Forelimb muscle (tissue), 1 donor: ENCODE data around the gene ZNF688. TPM values are rescaled to one million over a fixed set of nuclear protein-coding genes. Genes with fewer than 3 reads are reported as not detected.
"Not testable (repeated sequence)": the region's sequence is repeated elsewhere in the genome, so short reads cannot be mapped to it uniquely, and the experiment has no call there.

Experiments
- DNase-seq: peaks from one replicate; pipeline ENCODE4 v3.0.0-alpha.2; 2013; ENCODE audit warnings: low read depth
- polyA plus RNA-seq: library from polyadenylated mRNA; unstranded; fragments of 120-200 nt; gene quantifications from one replicate; pipeline ENCODE4 v1.2.1, GENCODE V29; 2013; ENCODE audit not compliant: insufficient read length

The ZNF688 gene
- polyA plus RNA-seq, 1 donor: 9.7 TPM

- DNase-seq: no peak
These were observed 37.7 kb downstream of the ZNF688 start for GRCh38 chr16:30533748-30534367.

- no peak for DNase-seq
These were observed 38.4 kb downstream of the ZNF688 start for GRCh38 chr16:30533146-30533522.

- no peak for DNase-seq
These were observed 39.0 kb downstream of the ZNF688 start for GRCh38 chr16:30532285-30533145.

GRCh38 chr16:30530163-30531037, 41.1 kb downstream of the ZNF688 start:
- DNase-seq: no peak

DNA sequence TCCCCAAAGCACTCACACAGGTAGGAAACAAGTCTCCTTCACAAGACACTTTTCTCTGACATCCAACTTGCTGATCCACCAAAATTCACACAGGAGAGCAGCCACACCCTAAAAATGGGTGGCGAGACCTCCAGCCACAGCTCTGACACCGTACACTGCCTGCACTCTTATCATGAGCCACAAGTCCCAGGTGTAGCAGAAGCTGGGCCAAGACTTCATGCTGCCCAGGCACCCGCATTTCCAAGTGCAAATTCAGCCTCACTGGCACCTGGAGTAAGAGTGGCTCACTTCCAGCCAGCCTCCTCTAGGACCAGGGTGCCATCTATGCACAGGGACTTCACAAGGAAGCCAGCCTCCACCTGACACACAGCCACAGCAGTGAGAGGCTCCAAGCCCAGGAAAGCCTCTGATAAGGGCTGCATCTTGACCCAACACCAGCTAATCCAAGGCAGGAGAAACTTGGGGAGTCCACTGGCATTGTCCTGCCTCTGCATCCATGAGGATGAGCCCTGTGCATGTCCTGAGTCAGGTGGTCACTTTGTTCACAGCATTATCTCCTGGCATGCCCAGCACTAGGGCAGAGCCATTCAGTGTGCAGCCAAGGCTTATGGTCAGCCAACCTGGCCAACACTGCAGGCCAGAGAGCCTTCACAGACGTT, 42.6 kb downstream of the ZNF688 start:
- DNase-seq: no peak

DNA sequence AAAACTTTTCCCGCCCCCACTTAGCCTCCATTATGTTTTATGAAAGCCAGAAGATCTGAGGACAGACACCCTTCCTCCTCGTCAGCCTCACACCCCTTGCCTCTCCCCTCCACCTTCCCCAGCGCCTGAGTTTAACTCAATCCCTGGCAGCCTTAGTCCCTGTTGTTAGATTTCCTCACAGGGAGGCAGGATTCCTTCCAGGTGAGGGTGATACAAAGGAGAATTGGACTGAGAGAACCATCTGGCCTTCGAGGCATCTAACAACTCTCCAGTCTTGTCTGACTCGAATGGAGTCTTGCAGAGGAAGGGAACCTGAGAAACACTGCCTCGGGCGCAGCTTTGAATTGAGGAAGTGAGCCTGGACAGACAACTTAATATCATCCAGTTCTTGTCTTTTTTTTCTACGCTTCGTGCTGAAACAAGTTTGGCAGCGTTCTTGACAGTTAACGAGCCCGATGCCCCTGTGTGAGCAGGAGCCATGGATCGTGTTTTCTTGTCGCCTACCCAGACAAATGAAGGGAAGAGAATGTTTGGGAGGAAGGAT, 43.8 kb downstream of the ZNF688 start:
- no peak for DNase-seq

- DNase-seq: peak; percentile 89
These were observed 44.5 kb downstream of the ZNF688 start for GRCh38 chr16:30526823-30527634.

GRCh38 chr16:30526137-30526822, 45.2 kb downstream of the ZNF688 start, which contains the start of gene ZNF768:
ZNF768 (minus strand) TSS chr16:30526566; CDS start chr16:30526413, 153 bp downstream.
- DNase-seq: no peak

DNA sequence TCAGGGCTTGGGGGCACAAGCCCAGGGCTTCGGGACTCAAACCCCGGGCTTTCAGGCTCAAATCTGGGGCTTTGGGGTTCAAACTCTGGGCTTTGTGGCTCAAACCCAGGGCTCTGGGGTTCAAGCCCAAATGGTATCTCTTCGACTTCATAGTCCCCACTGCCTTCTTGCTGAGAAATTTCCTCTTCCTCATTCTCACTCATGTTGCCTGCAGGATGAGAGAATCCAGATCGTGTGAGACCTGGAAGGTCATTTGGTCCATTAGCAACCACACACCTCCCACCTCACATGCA, 45.7 kb downstream of the ZNF688 start:
- no peak for DNase-seq

DNA sequence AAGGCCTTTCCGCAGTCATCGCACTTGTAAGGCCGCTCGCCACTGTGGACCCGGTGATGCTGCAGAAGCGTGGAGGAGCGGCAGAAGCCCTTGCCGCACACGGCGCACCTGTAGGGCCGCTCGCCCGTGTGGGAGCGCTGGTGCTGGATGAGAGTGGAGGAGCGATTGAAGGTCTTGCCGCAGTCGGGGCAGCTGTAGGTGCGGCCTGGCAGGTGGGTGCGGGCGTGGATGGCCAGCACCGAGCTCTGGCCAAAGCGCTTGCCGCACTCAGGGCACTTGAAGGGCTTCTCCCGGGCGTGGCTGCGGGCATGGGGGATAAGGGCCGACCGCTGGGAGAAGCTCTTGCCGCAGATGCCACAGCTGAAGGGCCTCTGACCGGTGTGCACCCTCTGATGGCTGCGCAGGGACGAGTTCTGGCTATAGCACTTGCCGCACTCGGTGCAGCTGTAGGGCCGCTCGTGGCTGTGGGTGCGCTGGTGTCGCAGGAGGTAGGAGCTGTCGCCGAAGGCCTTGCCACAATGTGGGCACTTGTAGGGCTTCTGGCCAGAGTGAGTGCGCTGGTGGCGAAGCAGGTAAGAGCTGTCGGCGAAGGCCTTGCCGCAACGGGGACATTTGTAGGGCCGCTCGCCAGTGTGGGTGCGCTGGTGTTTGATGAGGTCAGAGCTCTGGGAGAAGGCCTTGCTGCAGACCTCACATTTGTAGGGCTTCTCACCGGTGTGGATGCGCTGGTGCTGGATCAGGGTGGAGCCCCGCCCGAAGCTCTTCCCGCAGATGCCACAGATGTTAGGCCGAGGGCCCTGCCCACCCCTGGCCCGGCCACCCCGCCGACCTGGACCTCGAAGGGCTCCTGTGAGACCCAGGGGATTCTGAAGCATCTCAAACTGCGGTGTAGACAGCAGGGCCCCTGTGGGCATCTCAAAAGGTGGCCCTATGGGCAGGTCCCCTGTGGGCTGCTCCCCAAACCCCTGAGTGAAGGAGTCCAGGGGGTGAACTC, 46.6 kb downstream of the ZNF688 start:
- DNase-seq: no peak

DNA sequence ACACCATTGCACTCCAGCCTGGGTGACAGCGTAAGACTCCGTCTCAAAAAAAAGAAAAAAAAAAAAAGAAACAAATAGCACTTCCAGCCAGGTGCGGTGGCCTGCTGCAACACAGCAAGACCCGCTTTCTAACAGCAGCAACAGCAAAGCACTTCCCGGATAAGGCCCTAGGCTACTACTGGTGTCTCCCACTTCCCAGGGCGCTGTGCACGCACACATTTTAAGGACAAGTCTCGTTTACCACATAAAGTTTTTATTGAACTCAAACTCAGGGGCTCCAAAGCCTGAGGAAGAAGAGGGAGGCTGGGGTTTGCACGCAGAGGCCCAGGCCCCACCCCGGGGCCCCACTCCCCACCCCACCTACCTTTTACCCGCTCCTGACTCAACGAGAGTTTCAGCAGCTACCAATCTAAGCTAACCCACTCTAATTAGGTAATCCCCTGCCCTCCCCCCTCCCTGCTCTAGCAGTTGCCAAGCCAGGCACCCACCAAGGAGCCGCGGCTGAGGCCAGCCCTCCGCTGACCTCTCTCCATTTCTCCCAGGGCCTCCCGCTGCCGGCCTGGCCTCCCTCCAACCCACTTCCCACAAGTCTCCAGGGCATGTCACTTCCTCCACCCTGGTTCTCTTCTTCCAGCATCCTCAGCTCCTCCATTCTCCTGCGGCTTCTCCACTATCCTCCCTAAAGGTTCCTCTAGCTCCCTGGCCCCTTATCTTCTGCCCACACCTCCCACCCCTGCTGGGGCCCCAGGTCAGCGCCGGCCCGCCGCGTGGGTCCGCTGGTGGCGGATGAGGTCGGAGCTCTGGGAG, 47.5 kb downstream of the ZNF688 start:
- DNase-seq: no peak

GRCh38 chr16:30522702-30523463, 48.6 kb downstream of the ZNF688 start:
- not testable (repeated sequence) for DNase-seq

- no peak for DNase-seq
These were observed 49.5 kb downstream of the ZNF688 start for GRCh38 chr16:30521873-30522641.

DNA sequence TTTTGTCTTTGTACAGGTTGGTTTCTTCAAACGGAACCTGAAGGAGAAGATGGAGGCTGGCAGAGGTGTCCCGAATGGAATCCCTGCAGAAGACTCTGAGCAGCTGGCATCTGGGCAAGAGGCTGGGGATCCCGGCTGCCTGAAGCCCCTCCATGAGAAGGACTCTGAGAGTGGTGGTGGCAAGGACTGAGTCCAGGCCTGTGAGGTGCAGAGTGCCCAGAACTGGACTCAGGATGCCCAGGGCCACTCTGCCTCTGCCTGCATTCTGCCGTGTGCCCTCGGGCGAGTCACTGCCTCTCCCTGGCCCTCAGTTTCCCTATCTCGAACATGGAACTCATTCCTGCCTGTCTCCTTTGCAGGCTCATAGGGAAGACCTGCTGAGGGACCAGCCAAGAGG, 50.0 kb downstream of the ZNF688 start:
- DNase-seq: no peak
